SK-N-MC (cell line): ENCODE data around the gene BEND6.

Experiments used
- EZH2 ChIP-seq: fragments of 200-600 bp; sonication (generic); IDR thresholded peaks from one replicate; pipeline ENCODE4 v1.6.1; 2017; ENCODE audit warnings: antibody characterized with exemption
- FOXP2 ChIP-seq: optimal IDR thresholded peaks from 2 replicates; pipeline ENCODE3; 2011; ENCODE audit warnings: mild to moderate bottlenecking, moderate library complexity; ENCODE audit not compliant: insufficient read depth; ENCODE audit errors: extremely low read length, control extremely low read depth
- POLR2AphosphoS5 ChIP-seq: IDR thresholded peaks from 2 replicates; pipeline ENCODE4 v1.6.1; 2012; ENCODE audit warnings: mild to moderate bottlenecking, low read depth, low read length, borderline replicate concordance

- no peak for TF ChIP-seq EZH2
- TF ChIP-seq POLR2AphosphoS5: no peak
- no peak for TF ChIP-seq FOXP2
Observed at GRCh38 chr6:56995347-56995902, 40.5 kb downstream of the BEND6 start.
